AG09319 (cell line): ENCODE results near the gene CHD5.

ENCODE experiments used
- DNase-seq: peaks from one replicate; pipeline ENCODE4 v3.0.0-alpha.2; 2010; ENCODE audit warnings: low read depth; ENCODE audit errors: extremely low read depth
- TF ChIP-seq, protein P1 (sequence below): IDR thresholded peaks from 2 replicates; pipeline ENCODE4 v1.5.1; 2011; ENCODE audit warnings: low read depth, mild to moderate bottlenecking, inconsistent platforms, low read length, moderate library complexity

The CHD5 gene

DNA sequence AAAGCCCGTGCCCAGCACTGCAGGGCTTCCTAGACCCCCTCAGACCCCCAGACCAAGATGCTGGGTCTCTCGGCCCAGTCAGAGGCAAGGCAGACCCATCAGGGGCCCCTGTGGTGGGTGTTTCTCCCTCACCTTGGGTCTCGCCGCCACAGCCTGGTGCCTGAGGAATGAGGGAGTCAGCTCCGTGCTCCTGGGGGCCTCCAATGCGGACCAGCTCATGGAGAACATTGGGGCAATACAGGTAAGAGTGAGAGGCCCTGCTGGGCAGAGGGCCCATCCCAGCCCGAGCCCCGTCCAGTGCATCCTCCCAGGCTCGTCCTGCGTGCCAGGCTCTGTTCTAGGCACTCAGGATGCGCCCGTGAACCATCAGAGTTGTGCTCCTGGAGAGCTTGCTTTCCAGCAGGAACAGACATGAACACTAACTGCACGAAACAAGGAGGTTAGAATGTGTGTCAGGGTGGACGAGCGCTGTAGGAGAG, 83.0 kb downstream of the CHD5 start:
- DNase-seq = no peak
- TF ChIP-seq, protein P1, sequence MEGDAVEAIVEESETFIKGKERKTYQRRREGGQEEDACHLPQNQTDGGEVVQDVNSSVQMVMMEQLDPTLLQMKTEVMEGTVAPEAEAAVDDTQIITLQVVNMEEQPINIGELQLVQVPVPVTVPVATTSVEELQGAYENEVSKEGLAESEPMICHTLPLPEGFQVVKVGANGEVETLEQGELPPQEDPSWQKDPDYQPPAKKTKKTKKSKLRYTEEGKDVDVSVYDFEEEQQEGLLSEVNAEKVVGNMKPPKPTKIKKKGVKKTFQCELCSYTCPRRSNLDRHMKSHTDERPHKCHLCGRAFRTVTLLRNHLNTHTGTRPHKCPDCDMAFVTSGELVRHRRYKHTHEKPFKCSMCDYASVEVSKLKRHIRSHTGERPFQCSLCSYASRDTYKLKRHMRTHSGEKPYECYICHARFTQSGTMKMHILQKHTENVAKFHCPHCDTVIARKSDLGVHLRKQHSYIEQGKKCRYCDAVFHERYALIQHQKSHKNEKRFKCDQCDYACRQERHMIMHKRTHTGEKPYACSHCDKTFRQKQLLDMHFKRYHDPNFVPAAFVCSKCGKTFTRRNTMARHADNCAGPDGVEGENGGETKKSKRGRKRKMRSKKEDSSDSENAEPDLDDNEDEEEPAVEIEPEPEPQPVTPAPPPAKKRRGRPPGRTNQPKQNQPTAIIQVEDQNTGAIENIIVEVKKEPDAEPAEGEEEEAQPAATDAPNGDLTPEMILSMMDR = no peak

- no peak for DNase-seq
- TF ChIP-seq, protein P1 = no peak
These were observed 83.6 kb downstream of the CHD5 start for GRCh38 chr1:6096243-6097116.

GRCh38 chr1:6095511-6096242, 84.4 kb downstream of the CHD5 start:
- TF ChIP-seq, protein P1 = no peak
- DNase-seq = no peak

- TF ChIP-seq, protein P1 = no peak
- DNase-seq = no peak
These were observed 85.2 kb downstream of the CHD5 start for GRCh38 chr1:6094801-6095505.

- no peak for DNase-seq
- TF ChIP-seq, protein P1 = no peak
These were observed 85.9 kb downstream of the CHD5 start for GRCh38 chr1:6094246-6094645.

DNA sequence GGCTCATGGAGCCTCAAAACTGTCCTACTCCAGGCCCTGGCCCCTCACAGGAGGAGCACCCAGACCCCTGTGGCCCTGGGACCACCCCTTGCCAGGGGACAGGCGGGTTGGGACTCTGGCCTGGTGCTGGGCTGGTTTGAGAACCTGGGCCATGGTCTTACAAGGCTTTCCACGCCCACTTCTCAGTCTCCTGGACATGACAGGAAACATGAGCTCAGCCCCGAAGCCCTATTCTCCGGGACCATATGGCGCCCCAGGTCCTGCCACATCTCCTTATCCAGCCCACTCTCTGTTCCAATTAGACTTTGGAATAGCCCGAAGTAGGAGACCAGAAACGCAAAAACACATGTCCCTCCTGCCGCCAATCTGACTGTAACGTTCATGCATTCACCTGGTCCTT, 86.5 kb downstream of the CHD5 start:
- TF ChIP-seq, protein P1 = no peak
- no peak for DNase-seq
